Subcutaneous adipose tissue (tissue), 4 donors: Measurements from ENCODE around the gene PAM. TPM values are rescaled to one million over a fixed set of nuclear protein-coding genes. Genes with fewer than 3 reads are reported as not detected.

ENCODE experiments used
- total RNA-seq, 4 donors: library from RNA; depleted of rRNA; stranded (reverse); fragments of >200 nt; gene quantifications; one replicate each; pipeline ENCODE4 v1.1.0, GENCODE V29; 2016
- TF ChIP-seq, protein P1 (sequence below): fragments of 450-650 bp; IDR thresholded peaks from one replicate; pipeline ENCODE4 v1.5.1; 2016; ENCODE audit warnings: low read depth, mild to moderate bottlenecking, control low read depth, antibody characterized with exemption, moderate library complexity

Gene PAM
- total RNA-seq, 4 donors from 2014 or later = 142 to 289 (median 225) TPM

DNA sequence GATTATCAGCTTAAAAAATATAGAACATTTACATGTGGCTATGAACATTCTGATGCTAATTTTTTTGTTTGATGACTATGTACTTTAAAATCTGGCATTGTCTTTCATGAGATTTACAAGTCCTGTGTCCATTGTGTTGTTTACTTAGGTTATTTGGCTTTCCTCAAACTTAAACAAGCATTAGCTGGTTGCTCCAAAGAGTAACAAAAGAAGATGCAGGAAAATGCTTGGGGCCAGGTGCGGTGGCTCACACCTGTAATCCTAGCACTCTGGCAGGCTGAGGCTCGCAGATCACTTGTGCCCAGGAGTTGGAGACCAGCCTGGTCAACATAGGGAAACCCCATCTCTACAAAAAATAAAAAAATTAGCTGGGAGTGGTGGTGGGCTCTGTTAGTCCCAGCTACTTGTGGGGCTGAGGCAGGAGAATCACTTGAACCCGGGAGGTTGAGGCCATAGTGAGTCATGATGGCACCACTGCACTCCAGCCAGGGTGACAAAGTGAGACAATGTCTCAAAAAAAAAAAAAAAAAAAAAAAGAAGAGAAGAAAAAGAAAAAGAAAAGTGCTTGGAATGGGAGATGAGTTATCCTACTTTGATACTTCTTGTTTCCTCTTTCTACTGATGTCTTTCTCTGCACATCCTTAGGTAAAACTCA, 39.7 kb downstream of the PAM start:
- TF ChIP-seq, protein P1, sequence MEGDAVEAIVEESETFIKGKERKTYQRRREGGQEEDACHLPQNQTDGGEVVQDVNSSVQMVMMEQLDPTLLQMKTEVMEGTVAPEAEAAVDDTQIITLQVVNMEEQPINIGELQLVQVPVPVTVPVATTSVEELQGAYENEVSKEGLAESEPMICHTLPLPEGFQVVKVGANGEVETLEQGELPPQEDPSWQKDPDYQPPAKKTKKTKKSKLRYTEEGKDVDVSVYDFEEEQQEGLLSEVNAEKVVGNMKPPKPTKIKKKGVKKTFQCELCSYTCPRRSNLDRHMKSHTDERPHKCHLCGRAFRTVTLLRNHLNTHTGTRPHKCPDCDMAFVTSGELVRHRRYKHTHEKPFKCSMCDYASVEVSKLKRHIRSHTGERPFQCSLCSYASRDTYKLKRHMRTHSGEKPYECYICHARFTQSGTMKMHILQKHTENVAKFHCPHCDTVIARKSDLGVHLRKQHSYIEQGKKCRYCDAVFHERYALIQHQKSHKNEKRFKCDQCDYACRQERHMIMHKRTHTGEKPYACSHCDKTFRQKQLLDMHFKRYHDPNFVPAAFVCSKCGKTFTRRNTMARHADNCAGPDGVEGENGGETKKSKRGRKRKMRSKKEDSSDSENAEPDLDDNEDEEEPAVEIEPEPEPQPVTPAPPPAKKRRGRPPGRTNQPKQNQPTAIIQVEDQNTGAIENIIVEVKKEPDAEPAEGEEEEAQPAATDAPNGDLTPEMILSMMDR = no peak

DNA sequence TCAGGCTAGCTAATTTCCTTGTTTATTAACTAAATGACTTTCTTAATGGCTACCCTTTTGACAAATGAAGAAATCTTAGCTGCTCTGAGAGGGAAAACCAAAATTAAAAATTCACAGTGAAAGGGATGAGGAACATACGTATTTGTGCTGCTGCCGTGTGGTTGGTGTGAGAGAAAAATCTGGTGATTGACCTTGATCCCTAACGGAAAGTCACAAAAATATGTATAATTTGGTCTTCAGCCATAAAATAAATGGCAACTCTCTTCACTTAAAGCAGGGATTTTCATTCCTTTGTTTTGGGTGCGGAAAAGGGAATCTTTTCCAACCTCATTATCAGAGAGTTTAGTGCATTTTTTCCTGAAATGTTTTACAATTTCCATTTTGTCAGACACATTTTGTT, 40.4 kb downstream of the PAM start:
- TF ChIP-seq, protein P1 = no peak

DNA sequence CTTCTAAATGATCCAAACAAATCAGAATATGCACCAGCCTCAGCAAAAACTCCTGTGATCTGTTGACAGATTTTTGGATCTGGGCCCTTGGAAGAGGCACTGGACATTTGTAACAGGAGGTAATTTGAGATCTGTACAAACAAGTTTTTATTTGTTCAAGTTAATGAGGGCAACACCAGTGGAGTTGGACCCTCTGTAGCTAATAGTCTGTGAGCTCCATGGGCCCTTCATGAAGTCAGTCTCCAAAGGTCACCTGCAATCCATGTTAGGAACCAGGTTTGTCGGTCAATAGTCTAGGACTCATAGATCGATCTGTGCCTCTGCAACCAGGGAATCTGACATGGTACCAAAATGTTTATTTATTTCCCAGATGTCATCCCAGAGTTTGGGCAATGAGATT, 40.9 kb downstream of the PAM start:
- TF ChIP-seq, protein P1 = no peak

DNA sequence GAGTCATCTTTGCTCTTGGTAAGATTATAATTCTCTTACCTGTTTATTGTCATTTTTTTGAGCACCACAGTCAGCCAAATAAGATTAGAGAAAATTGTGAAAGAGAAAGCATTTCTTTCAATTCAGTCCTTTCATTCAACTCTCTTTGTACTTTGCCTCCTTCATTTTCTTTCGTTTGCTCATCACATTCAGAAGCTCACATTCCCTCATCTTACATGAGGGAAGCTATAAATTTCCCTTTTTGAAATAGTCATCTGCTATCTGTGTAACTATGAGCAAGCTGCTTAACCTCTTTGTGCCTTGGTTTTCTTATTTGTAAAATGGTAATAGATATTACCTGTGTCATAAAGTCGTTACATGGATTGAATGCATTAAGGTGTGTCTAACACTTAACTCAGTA, 41.4 kb downstream of the PAM start:
- TF ChIP-seq, protein P1 = no peak

DNA sequence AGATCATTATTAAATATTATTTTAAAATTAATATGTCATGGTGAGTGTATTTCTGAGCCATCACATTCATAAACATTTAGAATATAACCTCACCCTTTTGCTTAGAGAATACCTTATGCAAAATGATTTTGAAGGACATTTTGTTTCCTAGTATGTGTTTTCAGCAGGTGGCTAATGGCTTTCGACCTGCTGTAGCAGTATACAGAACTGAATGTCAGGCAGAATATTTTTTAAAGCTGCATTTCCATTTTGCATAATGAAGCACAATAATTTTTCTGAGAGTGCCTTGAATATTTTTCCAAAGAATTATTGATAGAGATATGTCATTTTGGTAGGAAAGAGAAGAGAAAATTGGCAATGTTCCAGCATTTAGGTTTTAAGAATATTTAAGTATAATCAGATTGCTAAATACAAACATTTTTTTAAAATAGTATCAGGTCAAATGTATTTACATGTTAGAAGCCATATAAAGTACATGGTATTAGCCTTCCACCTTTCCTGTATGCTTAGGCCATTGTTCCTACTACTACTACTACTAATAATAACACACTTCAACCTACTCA, 42.3 kb downstream of the PAM start:
- TF ChIP-seq, protein P1 = no peak

- TF ChIP-seq, protein P1 = no peak
These were observed 43.1 kb downstream of the PAM start for GRCh38 chr5:102798104-102798785.

DNA sequence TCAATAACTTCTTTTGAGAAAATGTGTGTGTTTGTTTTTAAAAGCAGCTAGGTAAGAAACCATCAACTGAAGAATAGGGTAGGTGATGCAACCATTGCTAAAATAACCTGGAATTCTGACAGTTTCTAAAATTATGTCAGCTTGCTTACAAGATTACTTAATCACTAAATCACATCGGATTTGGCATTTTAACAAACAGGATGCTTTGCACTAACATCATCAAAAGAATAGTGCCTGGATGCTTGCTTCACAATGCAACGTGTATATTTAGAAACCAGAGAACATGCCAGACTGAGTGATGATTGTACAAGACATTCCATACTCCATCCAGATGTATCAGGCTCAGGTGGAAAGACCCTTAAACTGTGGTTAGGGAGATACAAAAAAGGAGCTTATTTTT, 43.9 kb downstream of the PAM start:
- TF ChIP-seq, protein P1 = no peak
